LNCaP clone FGC (cell line): ENCODE measurements around the gene NRL.
A peak's percentile ranks its signal among the peaks of the same experiment; 100 is the strongest.

Experiments used
- DNase-seq: peaks from one replicate; pipeline ENCODE4 v3.0.0-alpha.2; 2011; ENCODE audit warnings: low read depth
- H3K4me3 ChIP-seq: 2 replicates; pipeline ENCODE4 v1.5.1; 2011; ENCODE audit warnings: mild to moderate bottlenecking, low read depth, low read length, control low read depth
- CTCF ChIP-seq: IDR thresholded peaks from 2 replicates; pipeline ENCODE4 v1.5.1; 2012; ENCODE audit warnings: mild to moderate bottlenecking; ENCODE audit not compliant: control insufficient read depth, insufficient read depth; ENCODE audit errors: extremely low read depth

The NRL gene

GRCh38 chr14:24116128-24116814 lies 1.5 kb upstream of the NRL start:
- DNase-seq: no peak
- no peak for TF ChIP-seq CTCF
- H3K4me3 ChIP-seq: peak overlapping the region; percentile 82

- DNase-seq: no peak
- peak overlapping the region; percentile 82 for H3K4me3 ChIP-seq
- no peak for TF ChIP-seq CTCF
Observed at GRCh38 chr14:24115422-24116127, 826 bp upstream of the NRL start.

- no peak for TF ChIP-seq CTCF
- DNase-seq: peak; percentile 85
- peak overlapping the region; percentile 82 for H3K4me3 ChIP-seq
Observed at GRCh38 chr14:24113801-24114531, 783 bp downstream of the NRL start.

- DNase-seq: no peak
- no peak for TF ChIP-seq CTCF
- peak overlapping the region; percentile 82 for H3K4me3 ChIP-seq
Observed at GRCh38 chr14:24113379-24113800, 1.4 kb downstream of the NRL start.

- no peak for DNase-seq
- TF ChIP-seq CTCF: no peak
Observed at GRCh38 chr14:24110523-24110922, 4.2 kb downstream of the NRL start.

GRCh38 chr14:24110060-24110459 lies 4.7 kb downstream of the NRL start:
- H3K4me3 ChIP-seq: no peak overlapping the region
- no peak for TF ChIP-seq CTCF
- DNase-seq: no peak

More at GRCh38 chr14:24110523-24110922, 4.2 kb downstream of the NRL start:
- H3K4me3 ChIP-seq: no peak overlapping the region
